NOMO-1 treated with dmso at 0.1 percent for 144 hours (cell line): Measurements from ENCODE around the gene FYB1.

Source experiments
- DNase-seq: peaks from one replicate; lab custom pipeline; 2025; ENCODE audit not compliant: unreplicated experiment; lab: John Stamatoyannopoulos, UW

Gene FYB1

GRCh38 chr5:39059064-39059463 lies 160.3 kb downstream of the FYB1 start:
- no peak for DNase-seq

- no peak for DNase-seq
These were observed 161.0 kb downstream of the FYB1 start for GRCh38 chr5:39058178-39058921.

- DNase-seq: no peak
These were observed 161.6 kb downstream of the FYB1 start for GRCh38 chr5:39057734-39058133.

- no peak for DNase-seq
These were observed 163.5 kb downstream of the FYB1 start for GRCh38 chr5:39055768-39056398.
